ENCODE results near the gene FAM83G. TPM values are rescaled to one million over a fixed set of nuclear protein-coding genes. Genes with fewer than 3 reads are reported as not detected.
"Not testable (repeated sequence)": the region's sequence is repeated elsewhere in the genome, so short reads cannot be mapped to it uniquely, and the experiment has no call there.

FAM83G gene
- total and polyA plus RNA-seq, 2 donors (not counting 1 experiment from before 2014, with no cell fraction given): 2.4 to 6.3 TPM

GRCh38 chr17:18957831-18958230 lies 46.7 kb downstream of the FAM83G start:
- Histone ChIP-seq H3K9ac (ENCODE audit: insufficient read depth, low read length) (no peak overlapping the region), H3K27me3 (ENCODE audit: control insufficient read depth, insufficient read depth, low read length) (no peaks in the 10 kb centered on the region), H3K9me3 (ENCODE audit: control insufficient read depth, insufficient read depth, low read depth, low read length) (no peaks in the 10 kb centered on the region), H3K27ac (ENCODE audit: insufficient read depth, low read length) (no peak overlapping the region), H4K20me1 (ENCODE audit: control insufficient read depth, extremely low read depth, insufficient read depth, low read length) (no peaks in the 10 kb centered on the region), H3K4me1 (ENCODE audit: control insufficient read depth, extremely low read depth, insufficient read depth, low read length) (no peaks in the 10 kb centered on the region), H3K36me3 (ENCODE audit: control insufficient read depth, insufficient read depth, low read length) (no peaks in the 10 kb centered on the region), H2AFZ (ENCODE audit: low read length) (no peak overlapping the region), H3K79me2 (ENCODE audit: control insufficient read depth, insufficient read depth, low read length) (no peaks in the 10 kb centered on the region), H3K4me3 (replicated peaks in 1 of 4; ENCODE audit: control extremely low read depth in 1 of 4, insufficient read depth in 1 of 4, low read depth in 3 of 4, low read length in 4 of 4) (no peak overlapping the region), H3K4me2 (ENCODE audit: extremely low read depth, insufficient read depth, low read length) (no peak overlapping the region)
- DNase-seq (ENCODE audit: low read depth in 2 of 2): no peak
- TF ChIP-seq EZH2 (IDR thresholded peaks at IDR 0.05; ENCODE audit: low read length, missing control alignments) (no peak), CTCF (conservative IDR thresholded peaks at IDR 0.05 in 1 of 2, IDR thresholded peaks at IDR 0.05 in 1 of 2; ENCODE audit: low read depth in 1 of 2, low read length in 2 of 2) (no peak)

GRCh38 chr17:18956581-18956980 lies 48.0 kb downstream of the FAM83G start:
- Histone ChIP-seq H3K4me3 (replicated peaks in 1 of 4; ENCODE audit: control extremely low read depth in 1 of 4, insufficient read depth in 1 of 4, low read depth in 3 of 4, low read length in 4 of 4) (no peak overlapping the region), H3K79me2 (ENCODE audit: control insufficient read depth, insufficient read depth, low read length) (no peaks in the 10 kb centered on the region), H3K27me3 (ENCODE audit: control insufficient read depth, insufficient read depth, low read length) (no peaks in the 10 kb centered on the region), H3K4me1 (ENCODE audit: control insufficient read depth, extremely low read depth, insufficient read depth, low read length) (no peaks in the 10 kb centered on the region), H3K27ac (ENCODE audit: insufficient read depth, low read length) (no peak overlapping the region), H3K4me2 (ENCODE audit: extremely low read depth, insufficient read depth, low read length) (no peak overlapping the region), H3K9me3 (ENCODE audit: control insufficient read depth, insufficient read depth, low read depth, low read length) (no peaks in the 10 kb centered on the region), H3K9ac (ENCODE audit: insufficient read depth, low read length) (no peak overlapping the region), H2AFZ (ENCODE audit: low read length) (no peak overlapping the region), H3K36me3 (ENCODE audit: control insufficient read depth, insufficient read depth, low read length) (no peaks in the 10 kb centered on the region), H4K20me1 (ENCODE audit: control insufficient read depth, extremely low read depth, insufficient read depth, low read length) (no peaks in the 10 kb centered on the region)
- no peak for TF ChIP-seq CTCF (conservative IDR thresholded peaks at IDR 0.05 in 1 of 2, IDR thresholded peaks at IDR 0.05 in 1 of 2; ENCODE audit: low read depth in 1 of 2, low read length in 2 of 2)
- TF ChIP-seq EZH2 (IDR thresholded peaks at IDR 0.05; ENCODE audit: low read length, missing control alignments): no peak
- no peak for DNase-seq (ENCODE audit: low read depth in 2 of 2)

GRCh38 chr17:18956021-18956420 lies 48.5 kb downstream of the FAM83G start:
- H3K27ac ChIP-seq (ENCODE audit: insufficient read depth, low read length); H3K4me1 ChIP-seq (ENCODE audit: control insufficient read depth, extremely low read depth, insufficient read depth, low read length); H3K27me3 ChIP-seq (ENCODE audit: control insufficient read depth, insufficient read depth, low read length); H3K36me3 ChIP-seq (ENCODE audit: control insufficient read depth, insufficient read depth, low read length); H4K20me1 ChIP-seq (ENCODE audit: control insufficient read depth, extremely low read depth, insufficient read depth, low read length); H3K4me3 ChIP-seq (replicated peaks in 1 of 4; ENCODE audit: control extremely low read depth in 1 of 4, insufficient read depth in 1 of 4, low read depth in 3 of 4, low read length in 4 of 4); DNase-seq (ENCODE audit: low read depth in 2 of 2); H2AFZ ChIP-seq (ENCODE audit: low read length); H3K9ac ChIP-seq (ENCODE audit: insufficient read depth, low read length); H3K79me2 ChIP-seq (ENCODE audit: control insufficient read depth, insufficient read depth, low read length); H3K4me2 ChIP-seq (ENCODE audit: extremely low read depth, insufficient read depth, low read length); H3K9me3 ChIP-seq (ENCODE audit: control insufficient read depth, insufficient read depth, low read depth, low read length): not testable (repeated sequence)

Data from fibroblast of lung (primary cell).